GM21528 (cell line): Measurements from ENCODE around the gene PGAP6.
"Not testable (repeated sequence)": the region's sequence is repeated elsewhere in the genome, so short reads cannot be mapped to it uniquely, and the experiment has no call there.

ENCODE experiments used
- ATAC-seq: cut with Tn5 transposase; IDR thresholded peaks from one replicate; pipeline ENCODE4 v1.9.1; 2021; ENCODE audit warnings: mild to moderate bottlenecking, moderate library complexity; ENCODE audit not compliant: unreplicated experiment, low FRiP score

PGAP6 gene

GRCh38 chr16:353404-354290 is 28.1 kb downstream of the PGAP6 start:
- ATAC-seq, result peak; percentile 3

- ATAC-seq, result peak; percentile 51
Measured at GRCh38 chr16:352547-353403, 29.0 kb downstream of the PGAP6 start, which contains the start of gene AXIN1. Gene AXIN1 (minus strand): TSS chr16:352723. CDS start chr16:347025, 5,698 bp downstream.

- peak; percentile 23 for ATAC-seq
Measured at GRCh38 chr16:351804-352520, 29.8 kb downstream of the PGAP6 start.

- no peak for ATAC-seq
Measured at GRCh38 chr16:350203-350602, 31.6 kb downstream of the PGAP6 start.

- no peak for ATAC-seq
Measured at GRCh38 chr16:349211-349610, 32.6 kb downstream of the PGAP6 start.

GRCh38 chr16:348495-348894 is 33.3 kb downstream of the PGAP6 start:
- ATAC-seq, result not testable (repeated sequence)

- no peak for ATAC-seq
Measured at GRCh38 chr16:347203-347602, 34.6 kb downstream of the PGAP6 start.

- no peak for ATAC-seq
Measured at GRCh38 chr16:346587-346986, 35.2 kb downstream of the PGAP6 start.

- ATAC-seq, result no peak
Measured at GRCh38 chr16:345772-346171, 36.0 kb downstream of the PGAP6 start.

- no peak for ATAC-seq
Measured at GRCh38 chr16:342455-343213, 39.1 kb downstream of the PGAP6 start.

GRCh38 chr16:341974-342336 is 39.8 kb downstream of the PGAP6 start:
- ATAC-seq, result not testable (repeated sequence)

GRCh38 chr16:341095-341973 is 40.4 kb downstream of the PGAP6 start:
- ATAC-seq, result not testable (repeated sequence)

GRCh38 chr16:340370-341091 is 41.2 kb downstream of the PGAP6 start:
- no peak for ATAC-seq

GRCh38 chr16:339680-340079 is 42.1 kb downstream of the PGAP6 start:
- no peak for ATAC-seq

GRCh38 chr16:337975-338575 is 43.7 kb downstream of the PGAP6 start:
- no peak for ATAC-seq

- no peak for ATAC-seq
Measured at GRCh38 chr16:337437-337836, 44.3 kb downstream of the PGAP6 start.

- no peak for ATAC-seq
Measured at GRCh38 chr16:336269-336668, 45.5 kb downstream of the PGAP6 start.
